Neural cell (in vitro differentiated cells): Measurements from ENCODE around the gene UBN2.

Experiments
- EP300 ChIP-seq: fragments of 450-650 bp; conservative IDR thresholded peaks from 2 replicates; pipeline ENCODE4 v1.6.1; 2014; ENCODE audit warnings: antibody characterized with exemption, mild to moderate bottlenecking, moderate library complexity; ENCODE audit not compliant: poor library complexity, severe bottlenecking
- EZH2 ChIP-seq: fragments of 200-600, 300-800 bp; shearing (Covaris generic), sonication (generic); IDR thresholded peaks from 2 replicates; pipeline ENCODE4 v1.6.1; 2014; ENCODE audit warnings: antibody characterized with exemption, low read length, borderline replicate concordance, mild to moderate bottlenecking; ENCODE audit not compliant: insufficient read depth, poor library complexity, severe bottlenecking
- MXI1 ChIP-seq: fragments of 450-650 bp; conservative IDR thresholded peaks from 2 replicates; pipeline ENCODE4 v1.6.1; 2014; ENCODE audit warnings: antibody characterized with exemption, mild to moderate bottlenecking; ENCODE audit not compliant: poor library complexity, severe bottlenecking
- POLR2AphosphoS5 ChIP-seq: IDR thresholded peaks from 2 replicates; pipeline ENCODE4 v1.6.1; 2012
- RAD21 ChIP-seq: fragments of 450-650 bp; conservative IDR thresholded peaks from 2 replicates; pipeline ENCODE4 v1.6.1; 2014; ENCODE audit warnings: antibody characterized with exemption, mild to moderate bottlenecking, moderate library complexity
- TAF1 ChIP-seq: IDR thresholded peaks from 2 replicates; pipeline ENCODE4 v1.6.1; 2012; ENCODE audit warnings: low read depth
- TF ChIP-seq, protein P1 (sequence below): fragments of 450-650 bp; IDR thresholded peaks from 2 replicates; pipeline ENCODE4 v1.5.1; 2014; ENCODE audit warnings: antibody characterized with exemption, mild to moderate bottlenecking, moderate library complexity; ENCODE audit not compliant: poor library complexity, severe bottlenecking
- TF ChIP-seq, protein P2 (sequence below): IDR thresholded peaks from 2 replicates; pipeline ENCODE4 v1.6.1; 2012; ENCODE audit warnings: borderline replicate concordance

DNA sequence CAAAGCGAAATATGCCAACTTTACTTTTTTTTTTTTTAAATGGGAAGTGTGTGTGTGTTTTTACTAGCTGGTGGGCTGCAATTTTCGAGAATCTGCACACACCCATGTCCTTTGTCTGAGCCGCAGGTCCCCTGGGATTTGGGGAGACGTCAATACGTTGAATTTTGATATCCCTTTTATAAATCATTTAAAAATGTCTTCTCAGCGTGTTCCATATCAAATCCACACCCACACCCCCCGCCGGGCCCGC is 109.7 kb downstream of the UBN2 start:
- TF ChIP-seq MXI1 (no peak), EZH2 (no peak), RAD21 (no peak), POLR2AphosphoS5 (no peak), EP300 (peak; percentile 11), TAF1 (no peak)
- TF ChIP-seq, protein P1, sequence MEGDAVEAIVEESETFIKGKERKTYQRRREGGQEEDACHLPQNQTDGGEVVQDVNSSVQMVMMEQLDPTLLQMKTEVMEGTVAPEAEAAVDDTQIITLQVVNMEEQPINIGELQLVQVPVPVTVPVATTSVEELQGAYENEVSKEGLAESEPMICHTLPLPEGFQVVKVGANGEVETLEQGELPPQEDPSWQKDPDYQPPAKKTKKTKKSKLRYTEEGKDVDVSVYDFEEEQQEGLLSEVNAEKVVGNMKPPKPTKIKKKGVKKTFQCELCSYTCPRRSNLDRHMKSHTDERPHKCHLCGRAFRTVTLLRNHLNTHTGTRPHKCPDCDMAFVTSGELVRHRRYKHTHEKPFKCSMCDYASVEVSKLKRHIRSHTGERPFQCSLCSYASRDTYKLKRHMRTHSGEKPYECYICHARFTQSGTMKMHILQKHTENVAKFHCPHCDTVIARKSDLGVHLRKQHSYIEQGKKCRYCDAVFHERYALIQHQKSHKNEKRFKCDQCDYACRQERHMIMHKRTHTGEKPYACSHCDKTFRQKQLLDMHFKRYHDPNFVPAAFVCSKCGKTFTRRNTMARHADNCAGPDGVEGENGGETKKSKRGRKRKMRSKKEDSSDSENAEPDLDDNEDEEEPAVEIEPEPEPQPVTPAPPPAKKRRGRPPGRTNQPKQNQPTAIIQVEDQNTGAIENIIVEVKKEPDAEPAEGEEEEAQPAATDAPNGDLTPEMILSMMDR, result no peak
- TF ChIP-seq, protein P2, sequence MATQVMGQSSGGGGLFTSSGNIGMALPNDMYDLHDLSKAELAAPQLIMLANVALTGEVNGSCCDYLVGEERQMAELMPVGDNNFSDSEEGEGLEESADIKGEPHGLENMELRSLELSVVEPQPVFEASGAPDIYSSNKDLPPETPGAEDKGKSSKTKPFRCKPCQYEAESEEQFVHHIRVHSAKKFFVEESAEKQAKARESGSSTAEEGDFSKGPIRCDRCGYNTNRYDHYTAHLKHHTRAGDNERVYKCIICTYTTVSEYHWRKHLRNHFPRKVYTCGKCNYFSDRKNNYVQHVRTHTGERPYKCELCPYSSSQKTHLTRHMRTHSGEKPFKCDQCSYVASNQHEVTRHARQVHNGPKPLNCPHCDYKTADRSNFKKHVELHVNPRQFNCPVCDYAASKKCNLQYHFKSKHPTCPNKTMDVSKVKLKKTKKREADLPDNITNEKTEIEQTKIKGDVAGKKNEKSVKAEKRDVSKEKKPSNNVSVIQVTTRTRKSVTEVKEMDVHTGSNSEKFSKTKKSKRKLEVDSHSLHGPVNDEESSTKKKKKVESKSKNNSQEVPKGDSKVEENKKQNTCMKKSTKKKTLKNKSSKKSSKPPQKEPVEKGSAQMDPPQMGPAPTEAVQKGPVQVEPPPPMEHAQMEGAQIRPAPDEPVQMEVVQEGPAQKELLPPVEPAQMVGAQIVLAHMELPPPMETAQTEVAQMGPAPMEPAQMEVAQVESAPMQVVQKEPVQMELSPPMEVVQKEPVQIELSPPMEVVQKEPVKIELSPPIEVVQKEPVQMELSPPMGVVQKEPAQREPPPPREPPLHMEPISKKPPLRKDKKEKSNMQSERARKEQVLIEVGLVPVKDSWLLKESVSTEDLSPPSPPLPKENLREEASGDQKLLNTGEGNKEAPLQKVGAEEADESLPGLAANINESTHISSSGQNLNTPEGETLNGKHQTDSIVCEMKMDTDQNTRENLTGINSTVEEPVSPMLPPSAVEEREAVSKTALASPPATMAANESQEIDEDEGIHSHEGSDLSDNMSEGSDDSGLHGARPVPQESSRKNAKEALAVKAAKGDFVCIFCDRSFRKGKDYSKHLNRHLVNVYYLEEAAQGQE, result no peak
